B cell (primary cell): ENCODE results near the gene STAP1.

Experiments used
- CTCF ChIP-seq: fragments of 200-600 bp; IDR thresholded peaks from one replicate; pipeline ENCODE4 v1.8.0; 2022; ENCODE audit warnings: antibody characterized with exemption, mild to moderate bottlenecking
- EZH2 ChIP-seq: IDR thresholded peaks from 2 replicates; pipeline ENCODE4 v1.6.1; 2012; ENCODE audit warnings: borderline replicate concordance, low read depth, mild to moderate bottlenecking, moderate library complexity, low read length; ENCODE audit not compliant: insufficient read depth, poor library complexity, severe bottlenecking

- TF ChIP-seq CTCF: no peak
- TF ChIP-seq EZH2: no peak
Measured at GRCh38 chr4:67545199-67546003, 13.1 kb upstream of the STAP1 start, which contains the start of gene CENPC.
